GM12864 (cell line): Measurements from ENCODE around the gene GPR25.
"Not testable (repeated sequence)": the region's sequence is repeated elsewhere in the genome, so short reads cannot be mapped to it uniquely, and the experiment has no call there.

Source experiments
- DNase-seq: peaks from one replicate; pipeline ENCODE4 v3.0.0-alpha.2; 2011; ENCODE audit warnings: low read depth
- H3K4me3 ChIP-seq: 2 replicates; pipeline ENCODE4 v1.5.1; 2011; ENCODE audit warnings: mild to moderate bottlenecking, low read depth, low read length, control low read depth
- CTCF ChIP-seq: IDR thresholded peaks from 2 replicates; pipeline ENCODE4 v1.5.1; 2011; ENCODE audit warnings: low read depth, mild to moderate bottlenecking, moderate library complexity, low read length, control low read depth, inconsistent platforms; ENCODE audit errors: missing control alignments

GPR25 gene

DNA sequence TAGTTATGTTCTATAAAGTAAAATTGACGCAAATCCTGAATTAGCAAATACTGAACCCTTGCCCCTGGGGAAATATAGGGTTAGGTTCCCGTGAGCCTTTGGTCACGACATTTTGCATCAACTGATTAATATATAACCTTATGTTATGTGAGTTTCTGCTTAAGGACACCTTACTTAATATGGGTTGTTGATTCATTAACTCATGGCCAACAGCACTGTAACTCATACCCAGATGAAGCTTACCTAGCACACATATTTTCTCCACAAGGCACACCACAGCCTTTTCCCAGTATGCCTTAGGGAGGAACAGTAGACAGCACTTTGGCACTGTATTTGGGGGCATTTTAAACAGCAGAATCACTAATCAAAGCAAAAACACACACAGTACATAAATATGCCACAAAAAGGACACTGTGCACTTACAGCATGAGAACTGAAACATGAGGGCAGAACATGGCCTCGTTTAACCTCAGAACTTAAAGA, 37.0 kb downstream of the GPR25 start:
- TF ChIP-seq CTCF, result no peak
- no peak overlapping the region for H3K4me3 ChIP-seq
- DNase-seq, result no peak

DNA sequence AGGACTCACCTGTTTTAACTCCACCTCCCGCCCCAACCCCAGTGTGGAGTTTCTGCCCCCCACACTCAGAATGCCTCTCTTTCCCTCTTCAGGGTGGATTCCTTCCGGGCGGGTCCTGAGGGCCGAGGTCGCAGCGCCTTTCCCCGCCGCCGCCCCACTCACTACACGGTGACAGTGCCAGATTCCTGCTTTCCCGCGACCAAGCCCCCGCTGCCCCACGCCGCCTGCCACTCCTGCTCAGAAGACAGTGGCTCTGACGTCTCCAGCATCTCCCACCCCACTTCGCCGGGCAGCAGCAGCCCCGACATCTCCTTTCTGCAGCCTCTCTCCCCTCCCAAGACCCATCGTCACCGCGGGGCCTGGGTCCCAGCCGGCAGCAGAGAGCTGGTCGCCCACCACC, 38.6 kb downstream of the GPR25 start:
- TF ChIP-seq CTCF, result no peak
- no peak overlapping the region for H3K4me3 ChIP-seq
- no peak for DNase-seq

- not testable (repeated sequence) for H3K4me3 ChIP-seq, DNase-seq
Observed at GRCh38 chr1:200911936-200912335, 39.2 kb downstream of the GPR25 start.

DNA sequence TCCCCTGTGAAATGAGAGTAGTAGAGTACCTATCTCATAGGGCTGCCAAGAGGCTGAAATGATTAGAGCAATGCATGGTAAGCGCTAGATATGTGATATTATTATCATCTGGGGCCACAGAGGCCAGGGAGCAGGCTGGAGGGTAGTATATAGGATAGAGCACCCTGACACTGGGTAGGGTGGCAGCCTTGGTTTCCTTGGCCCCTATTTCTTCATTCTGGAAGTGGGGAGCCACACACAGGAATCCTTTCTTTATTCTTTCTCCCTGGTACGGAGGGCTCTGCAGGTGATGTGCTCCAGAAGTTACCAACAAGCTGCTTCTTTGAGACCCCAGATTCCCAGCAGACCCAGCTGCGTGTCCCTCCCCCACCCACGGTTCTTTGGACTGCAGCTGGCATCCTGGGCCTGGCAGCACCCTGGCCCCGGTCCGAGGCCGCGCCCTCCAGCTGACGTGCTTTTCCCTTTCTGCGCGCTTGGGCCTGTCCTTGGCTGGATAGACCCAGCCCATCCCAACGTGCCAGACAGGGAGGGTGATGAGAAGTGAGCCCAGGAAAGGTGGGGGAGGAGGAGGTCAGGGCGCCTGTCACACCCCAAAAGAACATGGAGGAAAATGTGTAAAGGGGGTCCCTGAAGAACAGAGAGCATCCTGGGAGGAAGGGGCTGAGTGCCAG, 40.1 kb downstream of the GPR25 start:
- no peak for DNase-seq
- H3K4me3 ChIP-seq, result no peak overlapping the region
- TF ChIP-seq CTCF, result no peak

DNA sequence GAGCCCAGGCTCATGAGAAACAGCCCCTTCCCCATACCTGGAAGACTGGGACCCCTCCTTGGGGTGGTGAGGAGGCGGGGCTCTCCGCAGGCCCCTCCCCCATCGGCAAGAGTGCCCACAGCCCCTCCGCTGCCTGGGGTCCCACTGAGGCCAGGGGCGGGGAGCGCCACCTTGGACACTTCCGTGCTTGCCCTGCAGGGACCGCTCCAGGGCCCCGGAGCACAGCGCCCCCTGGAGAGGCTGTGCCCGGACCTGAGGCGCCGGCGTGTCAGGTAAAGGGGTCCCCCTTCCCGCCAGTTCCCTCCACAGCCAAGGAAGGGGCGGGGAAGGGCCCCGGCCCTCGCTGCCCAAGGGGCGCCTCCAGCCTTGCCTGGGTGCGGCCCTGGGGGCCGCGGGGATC, 43.4 kb downstream of the GPR25 start:
- no peak for DNase-seq
- TF ChIP-seq CTCF, result no peak
- H3K4me3 ChIP-seq, result no peak overlapping the region

GRCh38 chr1:200916681-200917080, 43.9 kb downstream of the GPR25 start:
- DNase-seq, result no peak
- TF ChIP-seq CTCF, result no peak
- no peak overlapping the region for H3K4me3 ChIP-seq

GRCh38 chr1:200917291-200917817, 44.6 kb downstream of the GPR25 start:
- no peak for TF ChIP-seq CTCF
- DNase-seq, result no peak
- H3K4me3 ChIP-seq, result no peak overlapping the region
